Measurements from ENCODE around the gene SPRED2. TPM values are rescaled to one million over a fixed set of nuclear protein-coding genes. Genes with fewer than 3 reads are reported as not detected.

The SPRED2 gene
- polyA plus RNA-seq, 2 of the 4 experiments (the other 2 are of a cell fraction) = 20.6 to 29.3 TPM

GRCh38 chr2:65427532-65427931 is 4.9 kb downstream of the SPRED2 start:
- no peak for TF ChIP-seq BCL3 (IDR thresholded peaks at IDR 0.05)
- TF ChIP-seq HOXB5 (CRISPR knock-in tag; IDR thresholded peaks at IDR 0.05) = no peak
- no peak for TF ChIP-seq MAX (IDR thresholded peaks at IDR 0.05)
- TF ChIP-seq ATOH8 (CRISPR knock-in tag; IDR thresholded peaks at IDR 0.05; ENCODE audit: low read depth) = no peak
- no peak for TF ChIP-seq MAFK (IDR thresholded peaks at IDR 0.05; ENCODE audit: partially characterized antibody)
- TF ChIP-seq ESRRA (IDR thresholded peaks at IDR 0.05; ENCODE audit: borderline replicate concordance, low read length) = no peak
- FAIRE-seq (no peak), DNase-seq (ENCODE audit: low read depth in 1 of 2, low spot score in 1 of 2) (no peak), ATAC-seq (no peak)
- Histone ChIP-seq H3K4me2 (no peak overlapping the region), H3K27ac (no peak overlapping the region), H3K4me3 (no peak overlapping the region), H3K9me3 (no peaks in the 10 kb centered on the region), H3K4me1 (peaks cover 12% of the 10 kb centered on the region)
- 84% methylated on average over 2 of the region's 2 CpGs for WGBS (ENCODE audit: missing lambda C conversion rate)
- POLR2A ChIA-PET = interaction anchor here (0.9 to 1.2 kb wide), 2 partner anchors 9 to 50 kb away, joined by 3 read pairs; no protein-coding TSS in a partner anchor
- CTCF ChIA-PET = interaction anchor here (1.1 to 1.3 kb wide), 3 partner anchors 126 to 146 kb away, joined by 3 to 4 read pairs (median 3); no protein-coding TSS in a partner anchor

- no peak for DNase-seq (ENCODE audit: low read depth in 1 of 2, low spot score in 1 of 2)
- H3K9me3 ChIP-seq = no peaks in the 10 kb centered on the region
- no peak overlapping the region for H3K4me2 ChIP-seq
- FAIRE-seq = no peak
- 83% methylated on average over 2 of the region's 2 CpGs for WGBS (ENCODE audit: missing lambda C conversion rate)
- no peak for ATAC-seq
- H3K4me3 ChIP-seq = no peak overlapping the region
- H3K4me1 ChIP-seq = peaks cover 32% of the 10 kb centered on the region
- POLR2A ChIA-PET = no interaction called here
- H3K27ac ChIP-seq = no peak overlapping the region
- CTCF ChIA-PET = interaction anchor here (1.2 to 1.5 kb wide), 2 partner anchors 105 to 163 kb away, joined by 3 read pairs; no protein-coding TSS in a partner anchor
- TF ChIP-seq ZSCAN20 (CRISPR knock-in tag; IDR thresholded peaks at IDR 0.05) (no peak), HOXB5 (CRISPR knock-in tag; IDR thresholded peaks at IDR 0.05) (no peak), TP53 (CRISPR knock-in tag; IDR thresholded peaks at IDR 0.05) (no peak), CHD2 (IDR thresholded peaks at IDR 0.05; ENCODE audit: low read length, partially characterized antibody) (no peak), JUN (IDR thresholded peaks at IDR 0.05) (no peak), RFX5 (IDR thresholded peaks at IDR 0.05) (no peak), NR3C1 (IDR thresholded peaks at IDR 0.05) (no peak), EHF (CRISPR knock-in tag; IDR thresholded peaks at IDR 0.05) (no peak), HOXA7 (CRISPR knock-in tag; IDR thresholded peaks at IDR 0.05) (no peak), EHMT2 (IDR thresholded peaks at IDR 0.05; ENCODE audit: low read depth) (no peak), USF2 (IDR thresholded peaks at IDR 0.05) (no peak), CBX2 (IDR thresholded peaks at IDR 0.05; ENCODE audit: borderline replicate concordance, low read depth) (no peak), CTCF (IDR thresholded peaks at IDR 0.05) (no peak), MAX (IDR thresholded peaks at IDR 0.05) (no peak), ZNF302 (CRISPR knock-in tag; IDR thresholded peaks at IDR 0.05) (no peak), GATA3 (IDR thresholded peaks at IDR 0.05; ENCODE audit: borderline replicate concordance) (no peak), PHF8 (IDR thresholded peaks at IDR 0.05; ENCODE audit: borderline replicate concordance, low read depth) (no peak)
Measured at GRCh38 chr2:65425276-65425675, 7.1 kb downstream of the SPRED2 start.
